Tibial nerve (tissue), 4 donors: Measurements from ENCODE around the gene AMBP. TPM values are rescaled to one million over a fixed set of nuclear protein-coding genes. Genes with fewer than 3 reads are reported as not detected.
A peak's percentile ranks its signal among the peaks of the same experiment; 100 is the strongest.

Experiments
- DNase-seq, 2 donors: peaks; one replicate each; pipeline ENCODE4 v3.0.0-alpha.2; 2019; ENCODE audit warnings: low spot score in 2 of 2
- H3K27ac ChIP-seq, 4 donors: fragments of 200-600 bp; sonication (generic) in 3 of 4; one replicate each; pipeline ENCODE4 v1.5.1; 2017 to 2019; ENCODE audit warnings: mild to moderate bottlenecking in 1 of 4
- H3K27me3 ChIP-seq, 2 donors: fragments of 200-600 bp; sonication (generic) in 1 of 2; one replicate each; pipeline versions ENCODE4 v1.5.1 to v1.6.0; 2017 to 2019
- H3K36me3 ChIP-seq, 3 donors: fragments of 200-600 bp; sonication (generic); one replicate each; pipeline ENCODE4 v1.5.1; 2018 to 2019
- H3K4me1 ChIP-seq, 4 donors: fragments of 200-600 bp; sonication (generic) in 3 of 4; one replicate each; pipeline ENCODE4 v1.5.1; 2017 to 2019
- H3K4me3 ChIP-seq, 4 donors: fragments of 200-600 bp; sonication (generic) in 3 of 4; one replicate each; pipeline ENCODE4 v1.5.1; 2017 to 2019; ENCODE audit warnings: mild to moderate bottlenecking in 1 of 4, moderate library complexity in 1 of 4
- H3K9me3 ChIP-seq, 4 donors: fragments of 200-600 bp; sonication (generic) in 3 of 4; one replicate each; pipeline ENCODE4 v1.5.1; 2017 to 2019
- EP300 ChIP-seq, 2 donors: sonication (generic); formaldehyde crosslinking; IDR thresholded peaks; one replicate each; pipeline ENCODE4 v1.6.1; 2017; ENCODE audit warnings: antibody characterized with exemption in 2 of 2, mild to moderate bottlenecking in 1 of 2
- POLR2A ChIP-seq, 2 donors: fragments of 450-650 bp; IDR thresholded peaks; one replicate each; pipeline ENCODE4 v1.6.1; 2017; ENCODE audit warnings: antibody characterized with exemption in 2 of 2, mild to moderate bottlenecking in 2 of 2, moderate library complexity in 2 of 2
- WGBS, 2 donors: methylation state at CpG; one replicate each; pipeline ENCODE4 v1.1.5; 2018; 5-methylcytosine and 5-hydroxymethylcytosine counted together
- total RNA-seq, 4 donors: library from RNA; depleted of rRNA; stranded (reverse); fragments of >200 nt; gene quantifications; one replicate each; pipeline ENCODE4 v1.1.0, GENCODE V29; 2016
- TF ChIP-seq, protein P1 (sequence below), 5 experiments: fragments of 200-600 bp in 3 of 5; fragments of 450-650 bp in 2 of 5; sonication (generic) in 3 of 5; IDR thresholded peaks; one replicate each; pipeline ENCODE4 v1.5.1; 2016 to 2019; ENCODE audit warnings: antibody characterized with exemption in 5 of 5, mild to moderate bottlenecking in 3 of 5, moderate library complexity in 2 of 5

Gene AMBP
- total RNA-seq, 4 donors from 2014 or later: not detected

DNA sequence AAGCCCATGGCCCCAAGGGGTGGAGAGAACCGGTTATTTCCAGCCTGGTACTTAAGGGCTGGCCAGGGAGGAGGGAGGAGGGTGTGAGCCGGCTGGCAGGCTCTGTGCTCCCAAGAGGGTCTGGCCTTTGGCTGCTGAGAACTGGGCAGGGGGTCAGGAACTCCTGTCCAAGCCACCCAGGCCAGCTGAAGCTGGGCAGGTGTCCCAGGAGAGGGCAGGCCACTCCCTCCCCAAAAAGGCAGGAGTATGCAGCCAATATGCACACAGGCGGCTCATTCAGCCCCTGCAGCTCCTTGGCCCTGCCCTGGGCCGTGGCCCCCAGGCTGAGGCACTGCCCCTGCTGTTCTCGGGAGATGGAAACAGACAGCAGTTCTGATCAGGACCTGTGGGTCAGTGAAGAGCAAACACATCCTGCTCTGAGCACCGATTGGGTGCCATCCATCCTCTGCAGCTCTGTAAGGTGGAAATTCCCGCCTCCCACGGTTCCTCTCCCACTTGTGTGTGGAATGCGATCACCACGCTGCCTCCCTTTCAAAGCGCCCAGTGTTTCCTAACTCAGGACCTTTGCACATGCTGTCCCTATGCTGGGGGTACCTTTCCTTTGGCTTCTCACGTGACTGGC, 38.1 kb upstream of the AMBP start:
- no peaks in the 10 kb centered on the region for H3K9me3 ChIP-seq
- WGBS, 2 donors: 41 to 47% methylated on average over 12 of the region's 12 CpGs
- H3K36me3 ChIP-seq: no peaks in the 10 kb centered on the region
- DNase-seq: no peak
- peaks cover 0 to 46% (median 13%) of the 10 kb centered on the region in 4 donors for H3K4me1 ChIP-seq
- H3K4me3 ChIP-seq: no peak overlapping the region
- no peaks in the 10 kb centered on the region for H3K27me3 ChIP-seq
- TF ChIP-seq, protein P1, sequence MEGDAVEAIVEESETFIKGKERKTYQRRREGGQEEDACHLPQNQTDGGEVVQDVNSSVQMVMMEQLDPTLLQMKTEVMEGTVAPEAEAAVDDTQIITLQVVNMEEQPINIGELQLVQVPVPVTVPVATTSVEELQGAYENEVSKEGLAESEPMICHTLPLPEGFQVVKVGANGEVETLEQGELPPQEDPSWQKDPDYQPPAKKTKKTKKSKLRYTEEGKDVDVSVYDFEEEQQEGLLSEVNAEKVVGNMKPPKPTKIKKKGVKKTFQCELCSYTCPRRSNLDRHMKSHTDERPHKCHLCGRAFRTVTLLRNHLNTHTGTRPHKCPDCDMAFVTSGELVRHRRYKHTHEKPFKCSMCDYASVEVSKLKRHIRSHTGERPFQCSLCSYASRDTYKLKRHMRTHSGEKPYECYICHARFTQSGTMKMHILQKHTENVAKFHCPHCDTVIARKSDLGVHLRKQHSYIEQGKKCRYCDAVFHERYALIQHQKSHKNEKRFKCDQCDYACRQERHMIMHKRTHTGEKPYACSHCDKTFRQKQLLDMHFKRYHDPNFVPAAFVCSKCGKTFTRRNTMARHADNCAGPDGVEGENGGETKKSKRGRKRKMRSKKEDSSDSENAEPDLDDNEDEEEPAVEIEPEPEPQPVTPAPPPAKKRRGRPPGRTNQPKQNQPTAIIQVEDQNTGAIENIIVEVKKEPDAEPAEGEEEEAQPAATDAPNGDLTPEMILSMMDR (IDR thresholded peaks at IDR 0.05): no peak
- TF ChIP-seq POLR2A (IDR thresholded peaks at IDR 0.05) (no peak), EP300 (IDR thresholded peaks at IDR 0.05) (no peak)
- peak overlapping the region in 1 of 4 donors; percentile 61 for H3K27ac ChIP-seq

DNA sequence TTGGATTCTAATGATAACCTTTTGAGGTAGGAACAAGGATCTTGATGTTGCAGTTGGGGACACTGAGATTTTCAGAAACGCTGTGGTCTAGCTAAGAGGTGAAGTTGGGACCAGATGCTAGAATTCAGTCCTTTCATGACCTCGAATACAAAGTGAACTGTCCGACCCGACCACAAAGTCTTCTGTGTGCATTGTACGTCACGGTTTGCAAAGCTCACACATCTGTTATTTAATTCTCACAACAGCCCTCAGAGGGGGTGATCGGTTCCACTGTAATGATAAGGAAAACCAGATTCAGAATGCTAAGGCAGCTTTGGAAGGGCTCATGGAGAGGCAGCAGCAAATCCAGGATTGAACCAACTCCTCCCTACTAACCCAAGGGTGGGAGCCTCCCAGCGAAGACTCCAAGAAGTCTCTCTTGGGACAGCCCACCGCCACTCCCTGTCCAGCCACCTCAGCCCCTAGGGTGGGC, 37.6 kb upstream of the AMBP start:
- WGBS, 2 donors: 48 to 59% methylated on average over 9 of the region's 9 CpGs
- Histone ChIP-seq H3K4me1 (peaks cover 0 to 46% (median 13%) of the 10 kb centered on the region in 4 donors), H3K36me3 (no peaks in the 10 kb centered on the region), H3K4me3 (no peak overlapping the region), H3K27me3 (no peaks in the 10 kb centered on the region), H3K9me3 (no peaks in the 10 kb centered on the region), H3K27ac (peak overlapping the region in 1 of 4 donors; percentile 61)
- no peak for DNase-seq
- TF ChIP-seq, protein P1 (IDR thresholded peaks at IDR 0.05): no peak
- TF ChIP-seq POLR2A (IDR thresholded peaks at IDR 0.05) (no peak), EP300 (IDR thresholded peaks at IDR 0.05) (no peak)

DNA sequence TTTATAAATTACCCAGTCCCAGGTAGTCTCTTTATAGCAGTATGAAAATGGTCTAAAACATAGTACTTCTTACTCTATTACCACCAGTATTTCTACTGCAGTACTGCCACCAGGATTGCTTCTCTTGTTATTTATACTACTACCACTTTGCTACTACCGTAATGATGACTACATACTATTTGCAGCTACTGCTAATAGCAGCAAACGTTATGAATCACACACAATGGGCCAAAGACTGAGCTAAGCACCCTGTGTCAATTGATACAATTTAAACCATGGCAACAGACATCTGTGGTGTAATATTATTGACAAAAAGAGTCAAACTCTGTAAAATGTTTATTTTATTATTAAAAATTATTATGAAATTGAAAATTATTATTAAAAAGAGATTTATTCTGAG, 36.3 kb upstream of the AMBP start:
- no peak overlapping the region for H3K4me3 ChIP-seq
- H3K4me1 ChIP-seq: peaks cover 0 to 46% (median 13%) of the 10 kb centered on the region in 4 donors
- WGBS, 2 donors: 33 to 40% methylated on average over 2 of the region's 2 CpGs
- TF ChIP-seq, protein P1 (IDR thresholded peaks at IDR 0.05): no peak
- TF ChIP-seq POLR2A (IDR thresholded peaks at IDR 0.05) (no peak), EP300 (IDR thresholded peaks at IDR 0.05) (no peak)
- no peaks in the 10 kb centered on the region for H3K36me3 ChIP-seq
- no peak for DNase-seq
- no peak overlapping the region for H3K27ac ChIP-seq
- H3K9me3 ChIP-seq: no peaks in the 10 kb centered on the region
- H3K27me3 ChIP-seq: no peaks in the 10 kb centered on the region

DNA sequence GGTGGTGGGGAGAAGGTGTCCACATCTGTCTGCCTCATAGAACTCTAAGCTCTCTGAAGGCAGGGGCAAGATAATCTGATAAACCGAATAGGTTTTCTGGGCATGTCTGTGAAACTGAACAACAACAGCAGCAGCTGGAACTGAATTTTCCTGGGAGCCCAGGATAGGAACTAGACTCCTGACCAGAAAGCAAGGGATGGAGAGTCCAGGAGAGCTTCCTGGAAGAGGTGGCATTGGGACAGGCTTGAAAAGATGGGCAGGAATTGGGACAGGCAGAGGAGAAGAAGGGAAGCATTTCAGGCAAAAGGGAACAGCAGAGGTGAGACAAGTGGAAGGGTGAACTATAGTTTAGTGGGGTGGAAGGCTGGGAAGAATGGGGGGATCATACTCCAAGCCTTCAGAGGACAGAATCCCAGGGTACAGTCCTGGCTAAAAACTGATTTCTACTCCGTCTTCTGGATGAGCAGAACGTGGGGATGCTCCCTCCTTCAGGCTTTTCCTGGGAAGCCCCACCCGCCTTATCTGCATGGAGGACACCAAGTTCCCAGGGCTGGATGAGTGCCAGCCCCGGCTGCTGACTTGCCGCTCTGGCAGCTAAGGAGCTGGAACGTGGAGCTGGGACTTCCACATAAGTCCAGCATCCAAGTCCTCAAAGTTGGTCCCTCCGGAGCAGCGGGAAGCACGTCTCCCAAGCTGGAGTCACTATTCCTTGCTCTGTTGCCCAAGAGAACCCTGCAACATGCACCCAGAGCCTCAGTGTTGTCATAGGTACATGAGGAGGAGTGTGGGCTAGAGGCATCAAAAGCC, 34.9 kb upstream of the AMBP start:
- no peak overlapping the region for H3K4me3 ChIP-seq
- WGBS, 2 donors: 33 to 48% methylated on average over 6 to 10 of the region's 10 CpGs
- H3K9me3 ChIP-seq: no peaks in the 10 kb centered on the region
- H3K36me3 ChIP-seq: no peaks in the 10 kb centered on the region
- DNase-seq: peak; percentile 70 to 71
- H3K4me1 ChIP-seq: peaks cover 0 to 42% (median 13%) of the 10 kb centered on the region in 4 donors
- peak in 1 of 2 donors; percentile 73 for TF ChIP-seq EP300 (IDR thresholded peaks at IDR 0.05)
- TF ChIP-seq POLR2A (IDR thresholded peaks at IDR 0.05): no peak
- no peaks in the 10 kb centered on the region for H3K27me3 ChIP-seq
- peak overlapping the region in 2 of 4 donors; percentile 60 to 62 for H3K27ac ChIP-seq

DNA sequence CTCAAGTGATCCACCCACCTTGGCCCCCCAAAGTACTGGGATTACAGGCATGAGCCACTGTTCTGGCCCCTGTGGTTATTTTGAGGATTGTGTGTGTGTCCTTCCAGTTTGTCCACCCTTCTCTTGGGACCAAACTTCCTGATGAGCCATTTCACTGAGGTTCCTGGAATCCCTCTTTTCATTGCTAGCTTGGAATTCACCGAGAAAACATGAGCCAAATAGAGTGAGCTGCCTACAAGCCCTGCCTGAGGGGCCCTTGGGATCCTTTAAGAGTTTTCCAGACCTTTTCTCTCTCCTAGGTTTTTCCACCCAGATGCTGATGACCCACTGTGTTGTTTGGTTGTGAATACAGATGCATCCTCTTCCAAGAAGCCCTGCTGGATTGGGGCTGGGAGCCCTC, 34.2 kb upstream of the AMBP start:
- no peak for DNase-seq
- Histone ChIP-seq H3K9me3 (no peaks in the 10 kb centered on the region), H3K4me1 (peaks cover 0 to 40% (median 10%) of the 10 kb centered on the region in 4 donors), H3K36me3 (no peaks in the 10 kb centered on the region), H3K4me3 (no peak overlapping the region), H3K27ac (peak overlapping the region in 2 of 4 donors; percentile 60 to 62), H3K27me3 (no peaks in the 10 kb centered on the region)
- 50 to 68% methylated on average over 1 of the region's 1 CpG for WGBS, 2 donors
- TF ChIP-seq, protein P1 (IDR thresholded peaks at IDR 0.05): no peak
- TF ChIP-seq EP300 (IDR thresholded peaks at IDR 0.05): peak in 1 of 2 donors; percentile 41
- no peak for TF ChIP-seq POLR2A (IDR thresholded peaks at IDR 0.05)
